Measurements from ENCODE around the gene ETS1. TPM values are rescaled to one million over a fixed set of nuclear protein-coding genes. Genes with fewer than 3 reads are reported as not detected.

ETS1 gene
- total RNA-seq, 1 experiment from 2014 or later = 3.7 TPM

DNA sequence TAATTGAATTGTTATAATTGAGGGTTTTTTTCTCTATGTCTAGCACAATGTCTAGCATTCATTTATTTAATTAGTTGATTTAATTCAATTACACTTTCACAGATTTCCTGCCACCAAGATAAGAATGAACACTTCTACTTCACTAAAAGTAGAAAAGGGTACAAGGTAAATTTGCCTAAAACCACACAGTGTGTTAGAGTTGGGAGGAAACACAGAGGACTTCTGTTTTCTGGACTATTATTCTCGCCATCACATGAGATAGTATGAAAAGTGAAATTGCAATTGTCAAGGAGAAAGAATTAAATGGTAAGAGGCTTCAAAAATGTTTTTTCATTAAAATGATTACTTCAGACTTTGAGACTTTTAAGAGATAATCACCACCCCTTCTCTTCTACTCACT lies 109.5 kb downstream of the ETS1 start:
- TF ChIP-seq, protein P1, sequence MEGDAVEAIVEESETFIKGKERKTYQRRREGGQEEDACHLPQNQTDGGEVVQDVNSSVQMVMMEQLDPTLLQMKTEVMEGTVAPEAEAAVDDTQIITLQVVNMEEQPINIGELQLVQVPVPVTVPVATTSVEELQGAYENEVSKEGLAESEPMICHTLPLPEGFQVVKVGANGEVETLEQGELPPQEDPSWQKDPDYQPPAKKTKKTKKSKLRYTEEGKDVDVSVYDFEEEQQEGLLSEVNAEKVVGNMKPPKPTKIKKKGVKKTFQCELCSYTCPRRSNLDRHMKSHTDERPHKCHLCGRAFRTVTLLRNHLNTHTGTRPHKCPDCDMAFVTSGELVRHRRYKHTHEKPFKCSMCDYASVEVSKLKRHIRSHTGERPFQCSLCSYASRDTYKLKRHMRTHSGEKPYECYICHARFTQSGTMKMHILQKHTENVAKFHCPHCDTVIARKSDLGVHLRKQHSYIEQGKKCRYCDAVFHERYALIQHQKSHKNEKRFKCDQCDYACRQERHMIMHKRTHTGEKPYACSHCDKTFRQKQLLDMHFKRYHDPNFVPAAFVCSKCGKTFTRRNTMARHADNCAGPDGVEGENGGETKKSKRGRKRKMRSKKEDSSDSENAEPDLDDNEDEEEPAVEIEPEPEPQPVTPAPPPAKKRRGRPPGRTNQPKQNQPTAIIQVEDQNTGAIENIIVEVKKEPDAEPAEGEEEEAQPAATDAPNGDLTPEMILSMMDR (conservative IDR thresholded peaks at IDR 0.05; ENCODE audit: low read depth, low read length) = no peak
- TF ChIP-seq EZH2 (IDR thresholded peaks at IDR 0.05; ENCODE audit: borderline replicate concordance, low read depth, low read length, poor library complexity, severe bottlenecking) = no peak
- Histone ChIP-seq H3K36me3 (ENCODE audit: insufficient read depth, low read length, poor library complexity, severe bottlenecking) (no peaks in the 10 kb centered on the region), H3K4me1 (ENCODE audit: insufficient read depth, low read length, poor library complexity, severe bottlenecking) (no peaks in the 10 kb centered on the region), H3K27ac (ENCODE audit: low read depth, low read length, poor library complexity, severe bottlenecking) (no peak overlapping the region), H3K27me3 (replicated peaks; ENCODE audit: insufficient read depth, low read depth, low read length, poor library complexity) (peaks cover 9% of the 10 kb centered on the region), H3K4me3 (ENCODE audit: low read depth, low read length, poor library complexity, severe bottlenecking) (no peak overlapping the region), H3K9me3 (ENCODE audit: low read depth, low read length, poor library complexity, severe bottlenecking) (no peaks in the 10 kb centered on the region)
- no peak for DNase-seq (ENCODE audit: low spot score)
- BruUV-seq (replicated peaks) = no TSS peak
- intact Hi-C loops (cut with micrococcal nuclease; ENCODE audit: unreplicated experiment) = no loop called here
- POLR2A ChIA-PET (ENCODE audit: low non-redundant PET) = no interaction called here
- CTCF ChIA-PET = no interaction called here

DNA sequence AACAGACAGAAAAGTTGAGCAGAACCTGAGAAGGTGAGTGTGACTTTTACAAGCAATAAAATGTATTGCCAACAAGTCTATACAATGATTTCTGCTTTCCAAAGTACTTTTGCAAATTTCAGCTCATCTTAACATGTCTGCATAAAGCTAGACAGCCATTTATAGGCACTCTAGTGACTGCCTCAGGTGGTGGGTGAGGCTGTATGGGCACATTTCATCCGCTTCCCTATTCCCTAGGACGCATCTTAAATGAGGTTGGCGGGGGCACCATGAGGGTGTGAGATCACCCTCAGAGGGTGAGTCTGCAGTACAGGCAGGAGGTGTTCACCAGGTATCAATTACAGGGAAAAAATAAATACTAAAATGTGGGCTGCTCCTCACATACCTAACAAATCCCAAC lies 110.1 kb downstream of the ETS1 start:
- intact Hi-C loops (cut with micrococcal nuclease; ENCODE audit: unreplicated experiment) = no loop called here
- POLR2A ChIA-PET (ENCODE audit: low non-redundant PET) = no interaction called here

DNA sequence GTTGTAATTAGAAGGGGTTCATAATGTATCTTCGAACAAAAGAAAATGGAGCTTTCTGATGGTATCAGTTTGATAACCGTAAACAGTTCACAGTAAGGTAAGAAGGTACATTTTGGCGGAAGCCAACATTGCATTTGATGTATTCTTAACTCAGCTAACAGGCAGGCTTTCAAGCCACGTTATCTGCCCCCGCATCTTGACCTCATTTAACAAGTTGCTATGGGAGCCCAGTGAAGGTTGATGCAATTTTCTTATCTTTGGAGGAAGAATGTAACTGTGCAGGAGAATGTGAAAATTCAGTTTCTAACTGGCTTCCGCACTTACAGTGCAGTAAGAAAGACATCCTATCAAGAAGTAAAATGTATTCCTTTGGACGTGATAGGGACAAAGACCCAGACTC lies 110.6 kb downstream of the ETS1 start:
- TF ChIP-seq EZH2 (IDR thresholded peaks at IDR 0.05; ENCODE audit: borderline replicate concordance, low read depth, low read length, poor library complexity, severe bottlenecking) = no peak
- TF ChIP-seq, protein P1 (conservative IDR thresholded peaks at IDR 0.05; ENCODE audit: low read depth, low read length) = no peak
- no peak for DNase-seq (ENCODE audit: low spot score)
- H3K9me3 ChIP-seq (ENCODE audit: low read depth, low read length, poor library complexity, severe bottlenecking) = no peaks in the 10 kb centered on the region
- BruUV-seq (replicated peaks) = no TSS peak
- H3K27me3 ChIP-seq (replicated peaks; ENCODE audit: insufficient read depth, low read depth, low read length, poor library complexity) = peaks cover 5% of the 10 kb centered on the region
- POLR2A ChIA-PET (ENCODE audit: low non-redundant PET) = no interaction called here
- no peak overlapping the region for H3K4me3 ChIP-seq (ENCODE audit: low read depth, low read length, poor library complexity, severe bottlenecking)
- no peaks in the 10 kb centered on the region for H3K4me1 ChIP-seq (ENCODE audit: insufficient read depth, low read length, poor library complexity, severe bottlenecking)
- intact Hi-C loops (cut with micrococcal nuclease; ENCODE audit: unreplicated experiment) = no loop called here
- no peaks in the 10 kb centered on the region for H3K36me3 ChIP-seq (ENCODE audit: insufficient read depth, low read length, poor library complexity, severe bottlenecking)
- CTCF ChIA-PET = no interaction called here
- H3K27ac ChIP-seq (ENCODE audit: low read depth, low read length, poor library complexity, severe bottlenecking) = no peak overlapping the region

More for the DNA sequence above, 110.1 kb downstream of the ETS1 start:
- Histone ChIP-seq H3K4me1 (ENCODE audit: insufficient read depth, low read length, poor library complexity, severe bottlenecking) (no peaks in the 10 kb centered on the region), H3K4me3 (ENCODE audit: low read depth, low read length, poor library complexity, severe bottlenecking) (no peak overlapping the region), H3K27ac (ENCODE audit: low read depth, low read length, poor library complexity, severe bottlenecking) (no peak overlapping the region), H3K9me3 (ENCODE audit: low read depth, low read length, poor library complexity, severe bottlenecking) (no peaks in the 10 kb centered on the region), H3K27me3 (replicated peaks; ENCODE audit: insufficient read depth, low read depth, low read length, poor library complexity) (peaks cover 8% of the 10 kb centered on the region), H3K36me3 (ENCODE audit: insufficient read depth, low read length, poor library complexity, severe bottlenecking) (no peaks in the 10 kb centered on the region)
- CTCF ChIA-PET = no interaction called here
- DNase-seq (ENCODE audit: low spot score) = no peak
- no TSS peak for BruUV-seq (replicated peaks)
- TF ChIP-seq, protein P1 (conservative IDR thresholded peaks at IDR 0.05; ENCODE audit: low read depth, low read length) = no peak
- no peak for TF ChIP-seq EZH2 (IDR thresholded peaks at IDR 0.05; ENCODE audit: borderline replicate concordance, low read depth, low read length, poor library complexity, severe bottlenecking)

Measured in A673 (cell line).